Measurements from ENCODE around the gene PDK4. TPM values are rescaled to one million over a fixed set of nuclear protein-coding genes. Genes with fewer than 3 reads are reported as not detected.

PDK4 gene
- total RNA-seq, 1 donor from 2014 or later: 156 TPM

DNA sequence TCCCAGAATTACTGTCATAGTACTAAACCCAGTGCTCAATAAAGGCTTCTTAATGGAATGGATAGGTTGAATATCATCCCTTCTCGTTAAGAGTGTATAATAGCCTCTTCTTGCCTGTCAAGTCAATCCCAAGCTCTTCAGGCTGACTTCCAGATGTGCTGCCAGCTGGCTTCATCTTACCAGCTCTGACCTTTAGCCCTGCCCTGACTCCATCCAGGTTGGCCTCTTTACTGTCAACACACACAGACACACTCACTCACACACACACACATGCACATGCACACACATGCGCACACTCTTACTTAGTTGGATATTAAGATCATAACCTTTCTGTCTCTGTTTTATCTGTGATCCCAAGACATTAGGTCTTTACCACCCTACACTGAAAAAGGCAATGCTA lies 61.5 kb downstream of the PDK4 start:
- peaks cover 3% of the 10 kb centered on the region for H3K4me1 ChIP-seq
- H3K27ac ChIP-seq: no peak overlapping the region
- H3K9me3 ChIP-seq: no peaks in the 10 kb centered on the region
- ATAC-seq (no peak), DNase-seq (no peak)
- TF ChIP-seq, protein P1, sequence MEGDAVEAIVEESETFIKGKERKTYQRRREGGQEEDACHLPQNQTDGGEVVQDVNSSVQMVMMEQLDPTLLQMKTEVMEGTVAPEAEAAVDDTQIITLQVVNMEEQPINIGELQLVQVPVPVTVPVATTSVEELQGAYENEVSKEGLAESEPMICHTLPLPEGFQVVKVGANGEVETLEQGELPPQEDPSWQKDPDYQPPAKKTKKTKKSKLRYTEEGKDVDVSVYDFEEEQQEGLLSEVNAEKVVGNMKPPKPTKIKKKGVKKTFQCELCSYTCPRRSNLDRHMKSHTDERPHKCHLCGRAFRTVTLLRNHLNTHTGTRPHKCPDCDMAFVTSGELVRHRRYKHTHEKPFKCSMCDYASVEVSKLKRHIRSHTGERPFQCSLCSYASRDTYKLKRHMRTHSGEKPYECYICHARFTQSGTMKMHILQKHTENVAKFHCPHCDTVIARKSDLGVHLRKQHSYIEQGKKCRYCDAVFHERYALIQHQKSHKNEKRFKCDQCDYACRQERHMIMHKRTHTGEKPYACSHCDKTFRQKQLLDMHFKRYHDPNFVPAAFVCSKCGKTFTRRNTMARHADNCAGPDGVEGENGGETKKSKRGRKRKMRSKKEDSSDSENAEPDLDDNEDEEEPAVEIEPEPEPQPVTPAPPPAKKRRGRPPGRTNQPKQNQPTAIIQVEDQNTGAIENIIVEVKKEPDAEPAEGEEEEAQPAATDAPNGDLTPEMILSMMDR (IDR thresholded peaks at IDR 0.05): no peak
- intact Hi-C loops (cut with DNase I): no loop called here
- no peak overlapping the region for H3K4me3 ChIP-seq
- H3K27me3 ChIP-seq: no peaks in the 10 kb centered on the region
- H3K36me3 ChIP-seq: no peaks in the 10 kb centered on the region

Other genes with a start within 250 kb of the PDK4 start
- gene PON3, start 200.1 kb downstream of the PDK4 start, total RNA-seq: 36.4 TPM
- 193 TPM for gene PON2, start 161.5 kb downstream of the PDK4 start, total RNA-seq
- gene ASB4, start 110.6 kb downstream of the PDK4 start, total RNA-seq: 0.49 TPM
- gene DYNC1I1, start 176.0 kb upstream of the PDK4 start, total RNA-seq: 2.3 TPM

Measured in upper lobe of right lung (tissue), 1 donor.